ENCODE data around the gene SALL2.

Gene SALL2

GRCh38 chr14:21541413-21542074 is 15.4 kb upstream of the SALL2 start:
- H3K27ac ChIP-seq (ENCODE audit: low read depth, low read length) = peak overlapping the region; percentile 35
- no peaks in the 10 kb centered on the region for H3K27me3 ChIP-seq (ENCODE audit: control insufficient read depth, insufficient read depth, low read length)
- H3K36me3 ChIP-seq (ENCODE audit: control insufficient read depth, insufficient read depth, low read length) = no peaks in the 10 kb centered on the region
- peaks cover 40% of the 10 kb centered on the region for H3K4me1 ChIP-seq (ENCODE audit: control insufficient read depth, insufficient read depth, low read length)
- H3K9me3 ChIP-seq (ENCODE audit: control insufficient read depth, insufficient read depth, low read length) = no peaks in the 10 kb centered on the region
- no peak overlapping the region for H3K9ac ChIP-seq (ENCODE audit: low read depth, low read length)
- H3K4me3 ChIP-seq (ENCODE audit: low read depth, low read length) = no peak overlapping the region

- Histone ChIP-seq H3K9ac (ENCODE audit: low read depth, low read length) (no peak overlapping the region), H3K4me1 (ENCODE audit: control insufficient read depth, insufficient read depth, low read length) (peaks cover 41% of the 10 kb centered on the region), H3K9me3 (ENCODE audit: control insufficient read depth, insufficient read depth, low read length) (no peaks in the 10 kb centered on the region), H3K36me3 (ENCODE audit: control insufficient read depth, insufficient read depth, low read length) (no peaks in the 10 kb centered on the region), H3K4me3 (ENCODE audit: low read depth, low read length) (0 out of 2 replicates have a peak overlapping the region, but pooled peaks have one; percentile 1), H3K27ac (ENCODE audit: low read depth, low read length) (peak overlapping the region; percentile 81), H3K27me3 (ENCODE audit: control insufficient read depth, insufficient read depth, low read length) (no peaks in the 10 kb centered on the region)
These were observed 13.2 kb upstream of the SALL2 start for GRCh38 chr14:21539189-21539940.

GRCh38 chr14:21537090-21537424 is 10.9 kb upstream of the SALL2 start:
- H3K36me3 ChIP-seq (ENCODE audit: control insufficient read depth, insufficient read depth, low read length) = peaks cover 3% of the 10 kb centered on the region
- peaks cover 40% of the 10 kb centered on the region for H3K4me1 ChIP-seq (ENCODE audit: control insufficient read depth, insufficient read depth, low read length)
- H3K27ac ChIP-seq (ENCODE audit: low read depth, low read length) = peak overlapping the region; percentile 95
- no peaks in the 10 kb centered on the region for H3K9me3 ChIP-seq (ENCODE audit: control insufficient read depth, insufficient read depth, low read length)
- peak overlapping the region; percentile 74 for H3K9ac ChIP-seq (ENCODE audit: low read depth, low read length)
- H3K27me3 ChIP-seq (ENCODE audit: control insufficient read depth, insufficient read depth, low read length) = no peaks in the 10 kb centered on the region
- H3K4me3 ChIP-seq (ENCODE audit: low read depth, low read length) = peak overlapping the region; percentile 92

GRCh38 chr14:21536418-21537089 is 10.4 kb upstream of the SALL2 start:
- Histone ChIP-seq H3K27ac (ENCODE audit: low read depth, low read length) (peak overlapping the region; percentile 95), H3K4me1 (ENCODE audit: control insufficient read depth, insufficient read depth, low read length) (peaks cover 40% of the 10 kb centered on the region), H3K9ac (ENCODE audit: low read depth, low read length) (peak overlapping the region; percentile 74), H3K4me3 (ENCODE audit: low read depth, low read length) (peak overlapping the region; percentile 92), H3K27me3 (ENCODE audit: control insufficient read depth, insufficient read depth, low read length) (no peaks in the 10 kb centered on the region), H3K9me3 (ENCODE audit: control insufficient read depth, insufficient read depth, low read length) (no peaks in the 10 kb centered on the region), H3K36me3 (ENCODE audit: control insufficient read depth, insufficient read depth, low read length) (peaks cover 6% of the 10 kb centered on the region)

GRCh38 chr14:21535545-21536417 is 9.6 kb upstream of the SALL2 start:
- Histone ChIP-seq H3K27me3 (ENCODE audit: control insufficient read depth, insufficient read depth, low read length) (no peaks in the 10 kb centered on the region), H3K4me1 (ENCODE audit: control insufficient read depth, insufficient read depth, low read length) (peaks cover 43% of the 10 kb centered on the region), H3K9ac (ENCODE audit: low read depth, low read length) (peak overlapping the region; percentile 74), H3K27ac (ENCODE audit: low read depth, low read length) (peak overlapping the region; percentile 95), H3K9me3 (ENCODE audit: control insufficient read depth, insufficient read depth, low read length) (no peaks in the 10 kb centered on the region), H3K36me3 (ENCODE audit: control insufficient read depth, insufficient read depth, low read length) (peaks cover 11% of the 10 kb centered on the region), H3K4me3 (ENCODE audit: low read depth, low read length) (peak overlapping the region; percentile 92)

- Histone ChIP-seq H3K9ac (ENCODE audit: low read depth, low read length) (peak overlapping the region; percentile 74), H3K36me3 (ENCODE audit: control insufficient read depth, insufficient read depth, low read length) (peaks cover 17% of the 10 kb centered on the region), H3K4me3 (ENCODE audit: low read depth, low read length) (peak overlapping the region; percentile 92), H3K9me3 (ENCODE audit: control insufficient read depth, insufficient read depth, low read length) (no peaks in the 10 kb centered on the region), H3K27ac (ENCODE audit: low read depth, low read length) (peak overlapping the region; percentile 95), H3K4me1 (ENCODE audit: control insufficient read depth, insufficient read depth, low read length) (peaks cover 47% of the 10 kb centered on the region), H3K27me3 (ENCODE audit: control insufficient read depth, insufficient read depth, low read length) (no peaks in the 10 kb centered on the region)
These were observed 8.4 kb upstream of the SALL2 start for GRCh38 chr14:21534576-21534975.

GRCh38 chr14:21533294-21533693 is 7.1 kb upstream of the SALL2 start:
- peak overlapping the region; percentile 95 for H3K27ac ChIP-seq (ENCODE audit: low read depth, low read length)
- H3K9me3 ChIP-seq (ENCODE audit: control insufficient read depth, insufficient read depth, low read length) = no peaks in the 10 kb centered on the region
- H3K27me3 ChIP-seq (ENCODE audit: control insufficient read depth, insufficient read depth, low read length) = no peaks in the 10 kb centered on the region
- H3K4me1 ChIP-seq (ENCODE audit: control insufficient read depth, insufficient read depth, low read length) = peaks cover 47% of the 10 kb centered on the region
- H3K9ac ChIP-seq (ENCODE audit: low read depth, low read length) = no peak overlapping the region
- peaks cover 27% of the 10 kb centered on the region for H3K36me3 ChIP-seq (ENCODE audit: control insufficient read depth, insufficient read depth, low read length)
- H3K4me3 ChIP-seq (ENCODE audit: low read depth, low read length) = no peak overlapping the region; the same call in 1 of the 2 replicates

GRCh38 chr14:21529515-21529914 is 3.4 kb upstream of the SALL2 start:
- Histone ChIP-seq H3K4me3 (ENCODE audit: low read depth, low read length) (no peak overlapping the region), H3K9ac (ENCODE audit: low read depth, low read length) (no peak overlapping the region), H3K27ac (ENCODE audit: low read depth, low read length) (peak overlapping the region; percentile 99), H3K27me3 (ENCODE audit: control insufficient read depth, insufficient read depth, low read length) (no peaks in the 10 kb centered on the region), H3K4me1 (ENCODE audit: control insufficient read depth, insufficient read depth, low read length) (peaks cover 61% of the 10 kb centered on the region), H3K9me3 (ENCODE audit: control insufficient read depth, insufficient read depth, low read length) (no peaks in the 10 kb centered on the region), H3K36me3 (ENCODE audit: control insufficient read depth, insufficient read depth, low read length) (peaks cover 37% of the 10 kb centered on the region)

DNA sequence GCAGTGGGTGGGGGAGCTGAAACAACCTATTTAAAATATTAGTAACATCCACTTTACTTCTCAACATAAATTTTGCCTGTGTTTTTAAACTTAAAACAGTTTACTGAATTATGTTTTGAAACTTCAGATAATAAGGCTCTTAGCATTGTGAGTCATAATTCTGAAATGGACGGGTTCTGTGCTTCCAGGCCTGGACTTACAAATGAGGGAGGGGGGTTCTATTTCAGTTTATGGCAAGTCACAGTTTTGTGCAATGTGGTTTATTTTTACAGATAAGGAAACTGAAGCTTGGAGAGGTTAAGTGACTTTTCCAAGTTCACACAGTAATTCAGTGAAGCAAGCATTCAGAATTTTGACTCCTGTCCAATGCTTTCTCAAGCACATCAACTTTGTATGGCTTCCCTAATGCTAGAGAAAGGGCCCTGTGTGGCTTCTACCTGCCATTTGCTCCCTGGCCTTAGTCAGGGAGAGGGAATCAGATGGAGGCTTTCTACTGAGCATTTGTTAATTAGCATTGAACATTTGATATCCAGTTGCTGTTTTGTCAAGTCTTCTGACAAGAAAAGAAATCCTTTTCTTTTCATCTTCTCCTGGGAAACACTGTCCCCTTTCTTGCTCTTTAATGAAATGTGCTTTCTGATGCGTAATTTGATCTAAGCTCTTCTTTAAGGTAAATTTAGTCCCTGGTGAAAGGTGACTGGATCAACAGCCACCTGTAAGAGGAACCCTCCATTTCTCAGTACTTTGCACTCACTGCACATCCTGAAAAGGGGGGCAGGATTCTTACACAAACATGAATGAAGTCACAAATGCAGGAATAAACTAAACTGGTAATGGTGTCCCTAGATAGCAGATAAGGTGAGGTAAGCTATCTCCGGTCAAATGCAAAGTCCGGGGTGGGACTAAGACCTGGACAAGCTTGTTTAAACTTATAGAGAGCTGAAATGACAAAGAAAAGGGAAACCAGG is 2.5 kb upstream of the SALL2 start:
- peaks cover 61% of the 10 kb centered on the region for H3K4me1 ChIP-seq (ENCODE audit: control insufficient read depth, insufficient read depth, low read length)
- no peaks in the 10 kb centered on the region for H3K9me3 ChIP-seq (ENCODE audit: control insufficient read depth, insufficient read depth, low read length)
- peaks cover 46% of the 10 kb centered on the region for H3K36me3 ChIP-seq (ENCODE audit: control insufficient read depth, insufficient read depth, low read length)
- peak overlapping the region; percentile 34; the same call in 1 of the 2 replicates for H3K9ac ChIP-seq (ENCODE audit: low read depth, low read length)
- peak overlapping the region; percentile 32; the same call in 1 of the 2 replicates for H3K4me3 ChIP-seq (ENCODE audit: low read depth, low read length)
- no peaks in the 10 kb centered on the region for H3K27me3 ChIP-seq (ENCODE audit: control insufficient read depth, insufficient read depth, low read length)
- peak overlapping the region; percentile 99 for H3K27ac ChIP-seq (ENCODE audit: low read depth, low read length)

- H3K36me3 ChIP-seq (ENCODE audit: control insufficient read depth, insufficient read depth, low read length) = peaks cover 57% of the 10 kb centered on the region
- peak overlapping the region; percentile 99 for H3K27ac ChIP-seq (ENCODE audit: low read depth, low read length)
- peak overlapping the region; percentile 75 for H3K9ac ChIP-seq (ENCODE audit: low read depth, low read length)
- no peaks in the 10 kb centered on the region for H3K27me3 ChIP-seq (ENCODE audit: control insufficient read depth, insufficient read depth, low read length)
- no peaks in the 10 kb centered on the region for H3K9me3 ChIP-seq (ENCODE audit: control insufficient read depth, insufficient read depth, low read length)
- H3K4me3 ChIP-seq (ENCODE audit: low read depth, low read length) = peak overlapping the region; percentile 71
- peaks cover 65% of the 10 kb centered on the region for H3K4me1 ChIP-seq (ENCODE audit: control insufficient read depth, insufficient read depth, low read length)
These were observed 1.2 kb upstream of the SALL2 start for GRCh38 chr14:21527318-21527679.

Data from HUES48 (cell line).